ENCODE results near the gene ASMTL.

Gene ASMTL

GRCh38 chrX:1403228-1403627, 49.5 kb downstream of the ASMTL start:
- DNase-seq = no peak

- no peak for DNase-seq
Observed at GRCh38 chrX:1401611-1402430, 50.9 kb downstream of the ASMTL start.

DNA sequence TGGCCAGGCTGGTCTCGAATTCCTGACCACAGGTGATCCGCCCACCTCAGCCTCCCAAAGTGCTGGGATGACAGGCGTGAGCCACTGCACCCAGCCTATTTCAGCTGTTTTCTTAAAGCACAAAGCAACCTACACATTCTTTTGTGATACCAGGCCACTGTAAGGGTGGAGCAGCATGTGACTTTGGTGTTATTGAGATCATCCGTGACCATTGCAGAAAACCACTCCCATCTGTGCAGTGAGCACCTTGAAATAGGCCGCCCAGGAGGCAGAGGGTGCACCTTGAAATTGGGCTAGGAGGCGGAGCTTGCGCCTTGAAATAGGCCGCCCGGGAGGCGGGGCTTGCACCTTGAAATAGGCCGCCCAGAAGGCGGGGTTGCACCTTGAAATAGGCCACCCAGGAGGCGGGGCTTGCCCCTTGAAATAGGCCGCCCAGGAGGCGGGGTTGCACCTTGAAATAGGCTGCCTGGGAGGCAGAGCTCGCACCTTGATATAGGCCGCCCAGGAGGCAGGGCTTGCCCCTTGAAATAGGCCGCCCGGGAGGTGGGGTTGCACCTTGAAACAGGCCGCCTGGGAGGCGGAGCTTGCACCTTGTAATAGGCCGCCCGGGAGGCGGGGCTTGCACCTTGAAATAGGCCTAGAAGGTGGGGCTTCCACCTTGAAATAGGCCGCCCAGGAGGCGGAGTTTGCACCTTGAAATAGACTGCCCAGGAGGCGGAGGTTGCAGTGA, 51.8 kb downstream of the ASMTL start:
- DNase-seq = no peak

- no peak for DNase-seq
Observed at GRCh38 chrX:1400049-1400448, 52.7 kb downstream of the ASMTL start.

DNA sequence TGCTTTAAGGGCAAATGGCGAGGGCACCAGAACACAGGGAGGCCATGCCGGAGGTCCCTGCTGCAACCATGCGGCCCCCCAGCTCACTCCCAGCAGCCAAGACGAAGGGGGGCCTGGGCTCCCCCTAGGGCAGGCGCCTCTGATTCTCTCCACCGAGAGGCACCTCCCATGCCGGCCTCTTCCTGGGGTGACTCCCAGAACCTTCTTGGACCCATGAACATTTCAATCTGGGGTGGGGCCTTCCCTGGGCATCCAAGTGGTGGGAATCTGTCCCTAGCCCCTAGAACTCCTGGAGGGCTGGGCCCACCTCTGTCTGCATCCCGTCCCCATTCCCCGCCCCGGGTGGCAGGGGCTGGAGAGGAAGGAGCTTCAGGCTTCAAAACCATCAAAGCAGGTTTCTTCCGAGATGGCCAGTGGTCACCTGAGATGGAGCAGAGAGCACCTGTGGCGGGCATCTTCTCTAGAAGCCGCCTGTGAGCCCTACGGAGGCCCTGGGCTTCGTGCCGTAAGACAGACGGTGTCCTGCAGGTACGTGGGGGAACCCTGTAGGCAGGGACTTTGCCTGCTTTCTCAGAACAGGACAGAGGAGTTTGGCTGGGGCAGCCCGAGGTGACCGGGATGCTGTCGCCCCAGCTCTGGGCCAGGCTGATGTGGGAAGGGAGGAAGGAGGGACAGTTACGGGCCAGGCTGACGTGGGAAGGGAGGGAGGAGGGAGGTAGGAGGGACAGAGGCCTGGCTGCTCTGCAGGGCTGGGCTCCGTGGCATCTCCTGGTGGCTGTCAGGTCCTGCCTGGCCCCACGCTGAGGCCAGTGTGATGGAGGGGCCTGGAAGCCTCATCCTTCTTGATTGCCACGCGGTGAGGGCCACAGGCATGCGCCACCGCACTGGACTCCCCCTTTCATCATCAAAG, 54.0 kb downstream of the ASMTL start:
- no peak for DNase-seq

- no peak for DNase-seq
Observed at GRCh38 chrX:1397441-1398270, 55.1 kb downstream of the ASMTL start.

DNA sequence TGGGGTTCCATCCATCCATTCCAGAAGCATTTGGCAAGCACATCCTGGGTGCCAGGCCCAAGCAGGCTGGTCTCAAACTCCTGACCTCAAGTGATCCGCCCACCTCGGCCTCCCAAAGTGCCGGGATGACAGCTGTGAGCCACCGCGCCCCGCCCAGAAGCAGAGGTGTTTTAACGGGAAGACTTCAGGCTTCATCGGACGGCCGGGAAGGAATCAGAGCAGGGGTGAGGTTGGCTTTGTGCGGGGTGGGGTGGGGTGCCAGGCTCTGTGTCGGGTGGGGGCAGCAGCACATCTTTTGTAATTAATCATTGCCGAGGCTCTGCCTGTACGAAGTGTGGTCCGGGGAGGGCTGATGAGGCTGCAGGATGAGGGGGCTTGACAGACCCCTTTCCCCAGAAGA, 55.7 kb downstream of the ASMTL start:
- no peak for DNase-seq

GRCh38 chrX:1395646-1396216, 57.0 kb downstream of the ASMTL start:
- DNase-seq = no peak

DNA sequence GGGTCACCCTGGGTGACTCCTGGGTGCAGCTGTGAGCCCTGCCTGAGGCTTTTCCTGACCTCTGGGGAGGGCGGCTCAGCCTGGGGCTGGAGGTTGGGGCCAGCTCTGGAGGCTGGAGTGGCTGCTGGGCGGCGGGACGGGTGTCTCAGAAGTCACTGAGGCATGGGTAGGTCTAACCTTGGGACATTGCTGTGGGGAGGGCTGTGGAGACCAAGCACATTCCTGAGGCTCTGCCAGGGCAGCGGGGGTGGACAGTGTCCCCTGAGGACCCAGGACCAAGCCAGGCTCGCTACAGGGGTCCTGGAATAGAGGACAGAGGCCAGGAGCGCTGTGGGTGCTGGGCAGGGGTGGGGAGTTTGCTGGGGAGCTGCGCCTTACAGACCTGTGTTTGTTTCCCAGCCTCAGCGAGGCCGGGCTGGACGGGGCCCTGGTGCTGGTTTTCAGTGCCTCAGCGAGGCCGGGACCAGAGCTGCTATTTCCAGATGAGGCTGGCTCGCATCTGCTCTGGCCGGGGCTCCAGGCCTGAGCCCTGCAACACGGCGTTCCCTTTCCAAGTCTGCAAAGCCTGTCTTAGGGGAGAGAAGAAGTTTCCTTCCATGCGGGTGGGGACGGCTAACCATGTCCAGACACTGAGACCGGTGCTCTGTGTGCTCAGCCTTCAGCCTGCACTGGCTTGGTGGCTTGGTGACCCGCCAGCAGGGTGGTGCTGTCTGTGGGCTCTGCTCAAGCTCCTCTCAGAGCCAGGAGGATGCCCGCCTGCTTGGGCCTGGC, 57.8 kb downstream of the ASMTL start:
- no peak for DNase-seq

GRCh38 chrX:1393871-1394615, 58.7 kb downstream of the ASMTL start:
- no peak for DNase-seq

DNA sequence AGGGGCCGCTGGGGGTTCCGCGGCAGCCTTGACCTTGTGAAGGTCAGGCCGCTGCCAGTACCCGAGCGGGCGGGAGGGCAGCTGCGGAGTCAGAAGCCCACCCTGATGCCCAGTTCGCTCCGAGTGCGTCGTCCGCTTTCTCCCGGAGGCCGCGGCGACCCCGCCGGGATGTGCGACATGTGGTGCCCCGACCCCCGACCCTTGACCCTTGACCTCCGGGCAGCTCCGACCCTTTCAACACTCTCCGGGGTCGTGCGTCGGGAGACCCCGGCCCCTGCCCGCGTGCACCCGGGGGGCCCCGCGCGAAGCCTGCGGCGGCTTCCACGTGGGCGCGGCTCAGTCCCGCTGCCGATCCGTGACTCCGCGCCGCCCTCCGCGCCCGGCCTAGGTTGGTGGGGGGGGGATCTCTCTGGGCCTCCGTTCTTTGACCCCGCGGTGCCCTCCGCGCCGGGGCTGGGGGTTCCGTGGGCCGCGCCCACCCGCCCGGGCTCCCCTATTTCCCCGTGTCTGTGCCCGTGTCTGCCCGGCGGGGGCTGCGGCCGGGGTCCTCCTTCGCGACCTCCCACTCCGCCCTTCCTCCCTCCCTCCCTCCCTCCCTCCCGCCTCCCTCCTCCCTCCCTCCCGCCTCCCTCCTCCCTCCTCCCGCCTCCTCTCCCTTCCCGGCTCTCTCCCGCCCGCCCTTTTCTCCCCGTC, 60.2 kb downstream of the ASMTL start:
- no peak for DNase-seq

- DNase-seq = no peak
Observed at GRCh38 chrX:1391707-1392375, 60.9 kb downstream of the ASMTL start, which contains the start of gene SLC25A6. Gene SLC25A6 (minus strand): TSS chrX:1392113. CDS start chrX:1392009, 104 bp downstream.

GRCh38 chrX:1391370-1391706, 61.4 kb downstream of the ASMTL start:
- DNase-seq = no peak

GRCh38 chrX:1390621-1391369, 61.9 kb downstream of the ASMTL start:
- DNase-seq = no peak

DNA sequence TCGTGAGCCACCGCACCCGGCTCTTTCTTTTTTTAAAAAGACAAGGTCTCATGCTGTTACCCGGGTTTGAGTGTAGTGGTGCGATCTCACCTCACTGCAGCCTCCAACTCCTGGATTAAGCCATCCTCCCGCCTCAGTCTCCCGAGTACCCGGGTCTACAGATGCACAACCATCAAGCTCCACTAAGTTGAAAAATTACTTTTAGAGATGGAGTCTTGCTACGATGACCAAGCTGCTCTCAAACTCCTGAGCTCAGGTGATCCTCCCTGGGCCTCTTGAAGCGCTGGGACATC, 62.8 kb downstream of the ASMTL start:
- DNase-seq = no peak

DNA sequence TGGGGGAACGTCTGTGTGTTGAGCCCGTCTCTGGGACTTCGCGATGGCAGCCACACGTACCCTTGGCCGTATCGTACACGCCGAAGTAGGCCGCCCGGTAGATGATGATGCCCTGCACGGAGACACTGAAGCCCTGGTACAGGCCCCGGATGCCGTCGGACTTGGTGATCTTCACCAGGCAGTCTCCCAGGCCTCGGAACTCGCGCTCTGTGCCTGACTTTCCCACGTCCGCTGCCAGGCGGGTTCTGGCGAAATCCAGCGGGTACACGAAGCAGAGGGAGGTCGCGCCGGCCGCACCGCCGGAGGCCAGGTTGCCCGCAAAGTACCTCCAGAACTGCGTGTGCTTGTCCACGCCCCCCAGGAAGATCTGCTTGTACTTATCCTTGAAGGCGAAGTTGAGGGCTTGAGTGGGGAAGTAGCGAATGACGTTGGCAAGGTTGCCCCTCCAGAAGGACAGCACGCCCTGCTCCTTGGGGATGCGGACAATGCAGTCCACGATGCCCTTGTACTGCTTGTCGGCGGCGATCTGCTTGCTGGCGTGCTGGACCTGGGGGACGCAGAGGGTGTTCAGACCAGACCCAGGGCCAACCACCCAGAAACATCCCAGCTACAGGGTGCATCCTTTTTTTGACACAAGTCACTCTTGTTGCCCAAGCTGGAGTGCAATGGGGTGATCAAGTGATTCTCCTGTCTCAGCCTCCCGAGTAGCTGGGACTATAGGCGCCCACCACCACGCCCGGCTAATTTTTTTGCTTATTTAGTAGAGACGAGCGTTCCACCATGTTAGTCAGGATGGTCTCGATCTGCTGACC, 63.3 kb downstream of the ASMTL start:
- no peak for DNase-seq

DNA sequence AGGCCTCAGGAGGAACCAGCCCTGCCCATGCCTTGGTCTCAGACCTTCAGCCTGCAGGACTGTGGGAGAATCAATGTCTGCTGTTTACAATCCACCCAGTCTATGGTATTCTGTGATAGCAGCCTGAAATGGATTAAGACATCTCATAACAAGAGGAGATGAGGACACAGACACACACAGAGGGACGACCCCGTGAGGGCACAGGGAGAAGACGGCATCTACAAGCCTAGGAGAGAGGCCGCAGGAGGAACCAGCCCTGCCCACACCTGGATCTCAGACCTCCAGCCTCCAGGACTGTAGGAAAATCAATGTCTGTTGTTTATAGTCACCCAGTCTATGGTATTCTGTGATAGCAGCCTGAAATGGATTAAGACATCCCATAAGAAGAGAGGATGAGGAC, 64.1 kb downstream of the ASMTL start:
- no peak for DNase-seq

Data from DMS79 treated with DMSO at 0.1 percent for 48 hours (cell line).